ENCODE data around the gene PGS1.

DNA sequence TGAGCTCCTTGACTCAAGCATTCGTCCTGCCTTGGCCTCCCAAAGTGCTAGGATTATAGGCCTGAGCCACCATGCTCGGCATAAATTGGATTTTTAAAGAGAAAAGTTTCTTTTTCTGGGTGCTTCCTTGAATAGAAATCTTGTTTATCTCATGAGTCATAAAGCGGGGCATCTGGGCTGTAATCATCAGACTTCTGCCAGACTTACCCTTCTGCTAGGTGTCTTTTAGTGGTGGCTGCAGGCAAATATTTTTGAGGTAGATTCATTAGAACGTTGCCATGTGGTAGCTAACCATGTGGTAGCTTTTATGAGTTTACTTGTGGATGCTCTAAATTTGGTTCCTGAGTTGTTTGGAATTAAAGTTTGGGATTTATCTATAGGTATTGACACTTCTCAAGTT lies 13.4 kb downstream of the PGS1 start:
- TF ChIP-seq POLR2AphosphoS5 (IDR thresholded peaks at IDR 0.05; ENCODE audit: borderline replicate concordance, low read depth, low read length) (no peak), EZH2 (IDR thresholded peaks at IDR 0.05) (no peak), FOXP2 (optimal IDR thresholded peaks at IDR 0.05; ENCODE audit: control extremely low read depth, extremely low read length, insufficient read depth) (no peak)
